Epithelial cell of proximal tubule (primary cell): ENCODE measurements around the gene CTSZ. TPM values are rescaled to one million over a fixed set of nuclear protein-coding genes. Genes with fewer than 3 reads are reported as not detected.

Source experiments
- DNase-seq: peaks from one replicate; pipeline ENCODE4 v3.0.0-alpha.2; 2011; ENCODE audit warnings: low read depth
- H3K4me3 ChIP-seq: 2 replicates; pipeline ENCODE4 v1.5.1; 2011; ENCODE audit warnings: low read depth, mild to moderate bottlenecking, low read length
- total RNA-seq: library from RNA; depleted of rRNA; stranded (reverse); fragments of >200 nt; gene quantifications from 2 replicates; pipeline ENCODE4 v1.2.3, GENCODE V29; 2015
- TF ChIP-seq, protein P1 (sequence below): conservative IDR thresholded peaks from 2 replicates; pipeline ENCODE4 v1.5.1; 2012; ENCODE audit warnings: low read depth, mild to moderate bottlenecking, low read length

Gene CTSZ
- total RNA-seq, 1 donor from 2014 or later = 98.1 TPM

DNA sequence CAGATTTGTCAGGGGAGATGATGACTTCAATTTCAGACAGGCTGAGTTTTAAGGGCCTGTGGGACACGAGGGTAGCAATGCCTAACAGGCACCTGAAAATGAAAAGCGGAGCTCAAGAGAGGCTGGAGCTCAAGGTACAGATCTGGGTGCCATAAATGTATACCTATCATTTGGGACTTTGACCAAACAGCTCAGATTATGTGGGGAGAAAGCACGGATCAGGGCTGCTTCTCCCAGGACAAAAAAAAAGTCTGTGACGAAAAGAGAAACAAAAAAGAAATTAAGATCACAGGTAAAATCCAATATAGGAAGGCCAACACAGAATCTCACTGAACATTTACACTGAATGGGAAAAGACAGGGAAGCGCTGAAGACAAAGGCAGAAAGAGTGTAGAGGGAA lies 33.6 kb upstream of the CTSZ start:
- TF ChIP-seq, protein P1, sequence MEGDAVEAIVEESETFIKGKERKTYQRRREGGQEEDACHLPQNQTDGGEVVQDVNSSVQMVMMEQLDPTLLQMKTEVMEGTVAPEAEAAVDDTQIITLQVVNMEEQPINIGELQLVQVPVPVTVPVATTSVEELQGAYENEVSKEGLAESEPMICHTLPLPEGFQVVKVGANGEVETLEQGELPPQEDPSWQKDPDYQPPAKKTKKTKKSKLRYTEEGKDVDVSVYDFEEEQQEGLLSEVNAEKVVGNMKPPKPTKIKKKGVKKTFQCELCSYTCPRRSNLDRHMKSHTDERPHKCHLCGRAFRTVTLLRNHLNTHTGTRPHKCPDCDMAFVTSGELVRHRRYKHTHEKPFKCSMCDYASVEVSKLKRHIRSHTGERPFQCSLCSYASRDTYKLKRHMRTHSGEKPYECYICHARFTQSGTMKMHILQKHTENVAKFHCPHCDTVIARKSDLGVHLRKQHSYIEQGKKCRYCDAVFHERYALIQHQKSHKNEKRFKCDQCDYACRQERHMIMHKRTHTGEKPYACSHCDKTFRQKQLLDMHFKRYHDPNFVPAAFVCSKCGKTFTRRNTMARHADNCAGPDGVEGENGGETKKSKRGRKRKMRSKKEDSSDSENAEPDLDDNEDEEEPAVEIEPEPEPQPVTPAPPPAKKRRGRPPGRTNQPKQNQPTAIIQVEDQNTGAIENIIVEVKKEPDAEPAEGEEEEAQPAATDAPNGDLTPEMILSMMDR = no peak
- DNase-seq = no peak
- H3K4me3 ChIP-seq = no peak overlapping the region

DNA sequence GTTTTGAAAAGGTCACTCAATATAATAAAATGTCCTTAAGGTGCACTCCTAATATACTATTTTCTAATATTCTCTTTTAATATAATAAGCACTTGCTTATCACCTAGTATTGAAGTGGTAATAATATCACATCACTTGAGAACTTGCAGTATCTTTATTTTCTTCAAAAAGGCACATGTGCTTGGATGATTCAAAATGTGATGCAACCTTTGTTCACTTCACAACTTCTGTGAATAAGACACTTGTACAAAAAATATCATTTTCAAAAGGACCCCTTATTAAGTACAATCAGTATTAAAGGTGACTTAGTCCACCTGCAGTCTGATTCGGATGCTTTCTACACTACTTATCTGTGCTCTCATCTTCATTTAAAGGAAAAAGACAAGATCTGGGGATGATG lies 32.2 kb upstream of the CTSZ start:
- TF ChIP-seq, protein P1 = no peak
- no peak for DNase-seq
- no peak overlapping the region for H3K4me3 ChIP-seq

DNA sequence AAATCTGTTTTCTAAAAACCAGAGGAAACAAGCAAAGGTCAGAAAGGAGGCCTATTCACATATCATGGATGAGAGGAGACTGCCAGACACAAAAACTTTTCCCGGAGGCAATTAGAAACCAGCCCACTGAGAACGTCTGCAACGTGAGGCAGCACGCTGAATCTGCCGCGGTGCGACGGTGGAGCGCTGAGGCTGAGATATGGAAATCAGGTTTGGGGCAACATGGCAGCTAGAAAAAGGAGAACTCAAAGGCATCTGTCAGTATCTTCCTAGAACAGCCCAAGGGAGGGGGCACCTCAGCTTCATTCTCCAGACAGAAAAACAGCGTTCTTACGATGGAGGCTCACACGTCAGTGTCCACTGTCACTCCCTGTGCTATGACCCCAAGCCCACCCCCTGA lies 30.3 kb upstream of the CTSZ start:
- DNase-seq = no peak
- TF ChIP-seq, protein P1 = no peak
- no peak overlapping the region for H3K4me3 ChIP-seq

DNA sequence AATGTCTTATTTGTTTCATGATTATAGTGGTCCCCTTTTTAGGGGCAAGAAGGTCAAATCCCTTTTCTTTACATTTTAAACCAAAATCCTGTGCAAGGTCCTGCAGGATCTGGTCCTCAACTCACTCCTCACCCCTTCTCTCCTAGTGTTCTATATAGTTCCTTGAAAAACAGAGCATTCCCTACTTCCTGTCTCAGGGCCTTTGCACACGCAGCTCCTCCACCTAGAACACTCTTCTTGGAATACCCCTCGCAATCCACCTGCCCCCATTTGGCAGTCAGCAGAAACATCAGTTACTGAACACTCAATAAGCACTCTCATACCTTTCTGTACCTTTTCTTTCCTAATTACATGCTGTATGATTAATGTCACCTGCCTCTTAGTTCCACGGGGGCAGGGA lies 28.3 kb upstream of the CTSZ start:
- TF ChIP-seq, protein P1 = no peak
- DNase-seq = no peak
- no peak overlapping the region for H3K4me3 ChIP-seq

DNA sequence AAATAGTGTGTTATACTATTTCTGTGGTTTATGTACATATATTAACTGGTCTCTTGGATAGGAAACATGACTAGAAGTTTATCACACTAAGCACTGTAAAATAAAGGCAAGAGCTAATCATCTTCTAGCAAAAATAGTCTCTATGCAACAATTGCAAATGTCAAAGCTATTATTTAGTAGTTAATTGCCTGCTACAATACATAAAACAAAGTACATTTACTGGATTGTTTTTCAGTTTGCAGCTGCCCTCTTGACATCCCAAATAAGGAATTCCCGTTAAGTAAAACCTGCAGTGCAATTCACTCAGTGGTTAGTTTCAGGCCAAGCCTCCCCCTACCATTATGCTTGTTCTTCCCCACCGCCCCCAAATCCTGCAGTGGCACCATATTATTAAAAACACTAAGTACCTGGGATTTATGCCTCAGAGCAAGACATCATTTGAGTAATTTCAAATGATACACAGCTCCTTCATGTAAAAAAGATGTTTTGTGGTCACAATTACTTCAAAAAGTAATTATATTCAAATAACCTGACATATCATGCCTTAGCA lies 26.6 kb upstream of the CTSZ start:
- H3K4me3 ChIP-seq = no peak overlapping the region
- DNase-seq = no peak
- TF ChIP-seq, protein P1 = no peak

DNA sequence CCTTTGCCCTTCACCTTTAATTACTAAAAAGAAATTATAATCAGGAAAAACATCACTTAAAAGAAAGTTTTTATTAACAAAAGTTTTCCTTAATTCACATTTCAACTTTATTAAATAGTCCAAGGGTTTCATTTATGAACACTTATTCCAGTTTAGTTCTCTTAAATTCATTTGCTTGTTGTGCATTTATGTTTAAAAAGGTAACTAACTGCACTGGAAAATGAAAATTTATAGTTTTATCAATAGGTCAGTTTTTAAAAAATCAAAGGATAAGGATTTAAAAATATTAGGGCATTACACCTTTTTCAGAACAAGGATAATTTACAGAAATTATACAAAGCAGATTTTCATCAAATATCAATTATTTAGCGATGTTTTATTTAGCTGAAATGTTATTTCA lies 26.0 kb upstream of the CTSZ start:
- peak overlapping the region; percentile 87 for H3K4me3 ChIP-seq
- TF ChIP-seq, protein P1 = no peak
- no peak for DNase-seq

DNA sequence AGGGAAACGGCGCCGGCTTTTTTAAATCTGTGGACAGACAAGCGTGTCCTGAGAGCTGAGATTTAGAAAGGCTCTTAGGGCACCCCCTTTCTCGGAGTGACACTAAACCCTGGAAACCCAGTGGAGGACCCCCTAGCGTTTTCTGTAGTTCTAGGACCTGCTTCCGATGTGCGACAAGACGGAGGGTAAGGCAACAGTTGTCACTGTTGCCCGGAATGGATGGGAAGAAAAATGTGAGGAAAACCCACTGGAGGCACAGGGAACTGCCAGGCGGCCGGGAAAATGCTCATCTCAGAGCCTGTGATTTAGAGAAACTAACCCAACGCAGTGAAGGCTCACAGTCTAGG lies 25.6 kb upstream of the CTSZ start:
- TF ChIP-seq, protein P1 = peak; percentile 6
- peak overlapping the region; percentile 87 for H3K4me3 ChIP-seq
- DNase-seq = no peak
